Endothelial cell of umbilical vein (primary cell): Measurements from ENCODE around the gene PIWIL4. TPM values are rescaled to one million over a fixed set of nuclear protein-coding genes. Genes with fewer than 3 reads are reported as not detected.

Experiments used
- BruUV-seq: library from RNA; stranded (reverse); fragments of 400-500 nt; replicated peaks from 2 replicates; lab custom pipeline; 2021; lab: Mats Ljungman, UMichigan
- CTCF ChIA-PET: fragments of 300-600, 350-600 bp; sonication (Branson Sonifier 250); formaldehyde crosslinking; loops from one replicate; lab custom pipeline; 2021; ENCODE audit warnings: antibody characterized with exemption, inconsistent platforms; lab: Charles Lee
- POLR2A ChIA-PET: fragments of 300-600, 350-600 bp; sonication (Branson Sonifier 250); formaldehyde crosslinking; loops from one replicate; lab custom pipeline; 2021; ENCODE audit warnings: antibody characterized with exemption, inconsistent platforms; lab: Charles Lee
- DNase-seq: peaks from one replicate; pipeline ENCODE4 v3.0.0-alpha.2; 2011; ENCODE audit warnings: low read depth, low spot score
- FAIRE-seq: peaks from 2 replicates; lab custom pipeline; 2011; peaks lifted over from hg19 to GRCh38; lab: Jason Lieb, UNC
- H2AFZ ChIP-seq: 2 replicates; pipeline ENCODE4 v1.6.0; 2012; ENCODE audit warnings: low read depth, low read length, control low read depth, inconsistent platforms
- H3K27ac ChIP-seq: 2 replicates; pipeline ENCODE4 v1.5.1; 2011; ENCODE audit warnings: low read depth, mild to moderate bottlenecking, control low read depth, low read length, moderate library complexity; ENCODE audit not compliant: insufficient read depth
- H3K27me3 ChIP-seq, 2 experiments: 2 replicates each; pipeline versions ENCODE4 v1.6.0 to v1.6.1; 2011; ENCODE audit warnings: low read length in 2 of 2, mixed read lengths in 1 of 2; ENCODE audit not compliant: control insufficient read depth in 2 of 2, insufficient read depth in 2 of 2
- H3K36me3 ChIP-seq, 2 experiments: 2 replicates in 1 of 2; 3 replicates in 1 of 2; pipeline ENCODE4 v1.5.1; 2011; ENCODE audit warnings: low read length in 2 of 2, mild to moderate bottlenecking in 1 of 2, moderate library complexity in 1 of 2; ENCODE audit not compliant: control insufficient read depth in 2 of 2, insufficient read depth in 2 of 2; ENCODE audit errors: extremely low read depth in 1 of 2
- H3K4me1 ChIP-seq: 3 replicates; pipeline ENCODE4 v1.5.1; 2011; ENCODE audit warnings: mild to moderate bottlenecking, low read length; ENCODE audit not compliant: control insufficient read depth, insufficient read depth; ENCODE audit errors: extremely low read depth
- H3K4me2 ChIP-seq: 2 replicates; pipeline ENCODE4 v1.6.1; 2011; ENCODE audit warnings: low read length, control low read depth, mixed read lengths; ENCODE audit not compliant: insufficient read depth
- H3K4me3 ChIP-seq, 3 experiments: fragments of 200-600 bp in 1 of 3; sonication (generic), shearing (Covaris generic) in 1 of 3; replicated peaks in 1 of 3; 2 replicates each; pipeline ENCODE4 v1.5.1; 2011 to 2016; ENCODE audit warnings: control low read depth in 3 of 3, low read length in 3 of 3, mild to moderate bottlenecking in 2 of 3, inconsistent platforms in 1 of 3, low read depth in 1 of 3, moderate library complexity in 1 of 3; ENCODE audit not compliant: insufficient read depth in 1 of 3
- H3K79me2 ChIP-seq: 2 replicates; pipeline ENCODE4 v1.6.0; 2012; ENCODE audit warnings: low read length, inconsistent platforms; ENCODE audit not compliant: control insufficient read depth, insufficient read depth
- H3K9ac ChIP-seq: replicated peaks from 2 replicates; pipeline ENCODE3; 2011; ENCODE audit warnings: low read length, control low read depth; ENCODE audit not compliant: insufficient read depth; ENCODE audit errors: extremely low read depth
- H3K9me1 ChIP-seq: replicated peaks from 3 replicates; pipeline ENCODE4 v1.6.0; 2011; ENCODE audit warnings: mild to moderate bottlenecking, low read length; ENCODE audit not compliant: control insufficient read depth, insufficient read depth; ENCODE audit errors: extremely low read depth
- H3K9me3 ChIP-seq: replicated peaks from 2 replicates; pipeline ENCODE4 v1.5.1; 2012; ENCODE audit warnings: low read length, inconsistent platforms; ENCODE audit not compliant: control insufficient read depth, insufficient read depth
- H4K20me1 ChIP-seq: replicated peaks from 2 replicates; pipeline ENCODE3; 2011; ENCODE audit warnings: mild to moderate bottlenecking, low read length; ENCODE audit not compliant: control insufficient read depth, insufficient read depth; ENCODE audit errors: extremely low read depth
- EZH2 ChIP-seq: IDR thresholded peaks from 2 replicates; pipeline ENCODE4 v1.6.1; 2012; ENCODE audit warnings: borderline replicate concordance, low read depth, mild to moderate bottlenecking, moderate library complexity, low read length, inconsistent platforms; ENCODE audit not compliant: severe bottlenecking
- FOS ChIP-seq: IDR thresholded peaks from 2 replicates; pipeline ENCODE4 v1.6.1; 2011; ENCODE audit warnings: mild to moderate bottlenecking, low read length, moderate library complexity, borderline replicate concordance; ENCODE audit not compliant: insufficient read depth
- GATA2 ChIP-seq: IDR thresholded peaks from 2 replicates; pipeline ENCODE4 v1.7.0; 2011; ENCODE audit warnings: low read depth, mild to moderate bottlenecking, moderate library complexity, mixed read lengths, low read length; ENCODE audit not compliant: insufficient read length, insufficient read depth
- JUN ChIP-seq: IDR thresholded peaks from 2 replicates; pipeline ENCODE4 v1.6.1; 2011; ENCODE audit warnings: borderline replicate concordance, low read depth; ENCODE audit not compliant: insufficient read length, insufficient read depth
- MYC ChIP-seq: IDR thresholded peaks from one replicate; pipeline ENCODE4 v1.6.1; 2011; ENCODE audit warnings: mild to moderate bottlenecking, low read depth, low read length
- POLR2A ChIP-seq: IDR thresholded peaks from 2 replicates; pipeline ENCODE4 v1.6.1; 2012; ENCODE audit warnings: low read depth, mild to moderate bottlenecking, control low read depth, low read length
- POLR2AphosphoS5 ChIP-seq: IDR thresholded peaks from 2 replicates; pipeline ENCODE4 v1.6.1; 2012; ENCODE audit warnings: low read depth, mild to moderate bottlenecking, control low read depth, low read length, moderate library complexity; ENCODE audit not compliant: insufficient read depth
- dilution Hi-C: fragments of 300-500 bp; cut with MboI; formaldehyde crosslinking; loops from one replicate; pipeline ENCODE4 v1.15.0; 2019; ENCODE audit warnings: low sequenced_read_pairs; ENCODE audit not compliant: extremely low pct_ligation_motif_present
- intact Hi-C: fragments of 100-400 bp; cut with micrococcal nuclease; formaldehyde crosslinking; loops from one replicate; pipeline ENCODE4 v1.10.0; 2022
- polyA plus RNA-seq, 4 experiments: library from polyadenylated mRNA; depleted of rRNA in 3 of 4; stranded (reverse) in 3 of 4; unstranded in 1 of 4; fragments of >200 nt; gene quantifications; 2 replicates each; pipeline versions ENCODE4 v1.2.1 to v1.2.3, GENCODE V29; 2011 to 2012; ENCODE audit warnings: missing spikeins in 1 of 4
- total RNA-seq: library from RNA; stranded (reverse); gene quantifications from 2 replicates; pipeline ENCODE4 v1.2.3, GENCODE V29; 2021
- TF ChIP-seq, protein P1 (sequence below): IDR thresholded peaks from 2 replicates; pipeline ENCODE4 v1.6.1; 2011; ENCODE audit not compliant: insufficient read depth, insufficient read length
- TF ChIP-seq, protein P2 (sequence below), 2 donors: IDR thresholded peaks; 1 replicate in 1 of 2; 2 replicates in 1 of 2; pipeline ENCODE4 v1.5.1; 2011; ENCODE audit warnings: low read length in 2 of 2, mild to moderate bottlenecking in 2 of 2, moderate library complexity in 2 of 2, control low read depth in 1 of 2, inconsistent platforms in 1 of 2, low read depth in 1 of 2; ENCODE audit not compliant: insufficient read depth in 1 of 2; ENCODE audit errors: extremely low read depth in 1 of 2

The PIWIL4 gene
- total and polyA plus RNA-seq, 2 donors (not counting 3 experiments of a cell fraction or from before 2014, with no cell fraction given), result 0.55 to 0.64 TPM

DNA sequence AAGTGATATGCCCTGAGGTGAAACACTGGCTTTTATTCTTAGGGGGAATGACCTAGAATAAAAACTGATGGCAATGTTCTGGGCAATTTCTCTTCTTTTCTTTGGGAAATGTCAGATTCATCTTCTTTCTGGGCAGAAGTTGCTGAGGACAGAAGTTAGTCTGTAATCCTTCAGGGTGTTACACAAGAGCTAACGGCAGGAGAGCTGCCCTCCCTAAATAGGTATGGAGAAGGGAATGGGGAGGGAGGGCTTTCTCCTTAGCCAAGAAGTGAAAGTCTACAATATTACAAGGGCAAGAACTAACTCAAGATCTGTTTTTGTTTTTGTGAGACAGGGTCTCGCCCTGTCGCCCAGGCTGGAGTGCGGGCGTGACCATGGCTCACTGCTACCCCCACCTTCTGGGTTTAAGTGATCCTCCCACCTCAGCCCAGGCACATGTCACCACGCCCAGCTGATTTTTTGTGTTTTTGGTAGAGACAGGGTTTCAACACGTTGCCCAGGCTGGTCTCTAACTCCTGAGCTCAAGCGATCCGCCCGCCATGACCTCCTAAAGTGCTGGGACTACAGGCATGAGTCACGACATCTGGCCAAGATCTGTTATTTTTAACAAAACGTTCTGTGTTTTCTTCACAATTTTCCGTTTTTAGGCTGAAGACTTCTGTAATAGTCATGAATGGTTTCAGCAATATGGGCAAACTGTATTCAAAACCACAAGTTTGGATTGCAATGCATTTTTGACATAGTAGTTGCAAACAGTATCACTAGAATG is 7.2 kb downstream of the PIWIL4 start:
- Histone ChIP-seq H3K4me3 (no peak overlapping the region), H3K79me2 (no peaks in the 10 kb centered on the region), H3K9ac (no peak overlapping the region), H3K27ac (no peak overlapping the region), H3K9me1 (no peaks in the 10 kb centered on the region), H4K20me1 (no peaks in the 10 kb centered on the region), H3K36me3 (no peaks in the 10 kb centered on the region), H3K4me2 (no peak overlapping the region), H3K4me1 (peaks cover 5% of the 10 kb centered on the region), H2AFZ (no peak overlapping the region), H3K9me3 (no peaks in the 10 kb centered on the region), H3K27me3 (no peaks in the 10 kb centered on the region)
- intact Hi-C loops (no loop called here), dilution Hi-C loops (no loop called here)
- POLR2A ChIA-PET, result no interaction called here
- no peak for TF ChIP-seq MYC
- TF ChIP-seq, protein P1, sequence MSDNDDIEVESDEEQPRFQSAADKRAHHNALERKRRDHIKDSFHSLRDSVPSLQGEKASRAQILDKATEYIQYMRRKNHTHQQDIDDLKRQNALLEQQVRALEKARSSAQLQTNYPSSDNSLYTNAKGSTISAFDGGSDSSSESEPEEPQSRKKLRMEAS, result no peak
- TF ChIP-seq GATA2, result no peak
- no peak for TF ChIP-seq POLR2A
- no peak for TF ChIP-seq FOS
- TF ChIP-seq POLR2AphosphoS5, result no peak
- TF ChIP-seq, protein P2, sequence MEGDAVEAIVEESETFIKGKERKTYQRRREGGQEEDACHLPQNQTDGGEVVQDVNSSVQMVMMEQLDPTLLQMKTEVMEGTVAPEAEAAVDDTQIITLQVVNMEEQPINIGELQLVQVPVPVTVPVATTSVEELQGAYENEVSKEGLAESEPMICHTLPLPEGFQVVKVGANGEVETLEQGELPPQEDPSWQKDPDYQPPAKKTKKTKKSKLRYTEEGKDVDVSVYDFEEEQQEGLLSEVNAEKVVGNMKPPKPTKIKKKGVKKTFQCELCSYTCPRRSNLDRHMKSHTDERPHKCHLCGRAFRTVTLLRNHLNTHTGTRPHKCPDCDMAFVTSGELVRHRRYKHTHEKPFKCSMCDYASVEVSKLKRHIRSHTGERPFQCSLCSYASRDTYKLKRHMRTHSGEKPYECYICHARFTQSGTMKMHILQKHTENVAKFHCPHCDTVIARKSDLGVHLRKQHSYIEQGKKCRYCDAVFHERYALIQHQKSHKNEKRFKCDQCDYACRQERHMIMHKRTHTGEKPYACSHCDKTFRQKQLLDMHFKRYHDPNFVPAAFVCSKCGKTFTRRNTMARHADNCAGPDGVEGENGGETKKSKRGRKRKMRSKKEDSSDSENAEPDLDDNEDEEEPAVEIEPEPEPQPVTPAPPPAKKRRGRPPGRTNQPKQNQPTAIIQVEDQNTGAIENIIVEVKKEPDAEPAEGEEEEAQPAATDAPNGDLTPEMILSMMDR (IDR thresholded peaks at IDR 0.05; ENCODE audit: extremely low read depth in 1 of 2, insufficient read depth in 1 of 2, low read depth in 1 of 2, low read length in 2 of 2), result no peak
- TF ChIP-seq EZH2, result no peak
- no peak for TF ChIP-seq JUN
- BruUV-seq, result no TSS peak
- FAIRE-seq, result no peak
- no peak for DNase-seq
- CTCF ChIA-PET, result no interaction called here
